RWPE2 (cell line): Measurements from ENCODE around the gene ROBO3.

Experiments used
- ATAC-seq: fragments of 200-7000 bp; cut with Tn5 transposase; 3 replicates; pipeline ENCODE4 v1.9.1; 2021; ENCODE audit warnings: low read depth
- DNase-seq: peaks from one replicate; pipeline ENCODE4 v3.0.0-alpha.2; 2020; ENCODE audit warnings: low spot score
- H3K27ac ChIP-seq: fragments of 450-650 bp; 2 replicates; pipeline ENCODE4 v1.5.1; 2017; ENCODE audit warnings: mild to moderate bottlenecking; ENCODE audit not compliant: poor library complexity, severe bottlenecking
- H3K27me3 ChIP-seq: fragments of 250-450 bp; sonication (Bioruptor Pico); 2 replicates; pipeline ENCODE4 v1.5.1; 2021; ENCODE audit warnings: mild to moderate bottlenecking, moderate library complexity; ENCODE audit not compliant: insufficient read depth, poor library complexity, severe bottlenecking
- H3K36me3 ChIP-seq: fragments of 250-450 bp; sonication (Bioruptor Pico); 2 replicates; pipeline ENCODE4 v1.5.1; 2020; ENCODE audit warnings: low read depth, mild to moderate bottlenecking, moderate library complexity
- H3K4me1 ChIP-seq: fragments of 250-450 bp; sonication (Bioruptor Pico); 2 replicates; pipeline ENCODE4 v1.5.1; 2021; ENCODE audit warnings: mild to moderate bottlenecking, moderate library complexity; ENCODE audit not compliant: insufficient read depth, poor library complexity, severe bottlenecking
- H3K4me3 ChIP-seq: fragments of 250-450 bp; sonication (Bioruptor Pico); 2 replicates; pipeline ENCODE4 v1.5.1; 2021; ENCODE audit warnings: mild to moderate bottlenecking, moderate library complexity; ENCODE audit not compliant: severe bottlenecking
- H3K9me3 ChIP-seq: fragments of 250-450 bp; sonication (Bioruptor Pico); 2 replicates; pipeline ENCODE4 v1.5.1; 2021; ENCODE audit warnings: mild to moderate bottlenecking, moderate library complexity; ENCODE audit not compliant: severe bottlenecking
- CTCF ChIP-seq: fragments of 450-650 bp; IDR thresholded peaks from one replicate; pipeline ENCODE4 v1.5.1; 2017; ENCODE audit warnings: mild to moderate bottlenecking, moderate library complexity; ENCODE audit not compliant: poor library complexity, severe bottlenecking

ROBO3 gene

GRCh38 chr11:124898263-124898680 is 33.0 kb downstream of the ROBO3 start:
- H3K4me1 ChIP-seq: peaks cover 58% of the 10 kb centered on the region
- H3K27me3 ChIP-seq: no peaks in the 10 kb centered on the region
- peak; percentile 38 for TF ChIP-seq CTCF
- no peaks in the 10 kb centered on the region for H3K36me3 ChIP-seq
- DNase-seq: no peak
- no peaks in the 10 kb centered on the region for H3K9me3 ChIP-seq
- peak overlapping the region; percentile 99 for H3K27ac ChIP-seq
- H3K4me3 ChIP-seq: no peak overlapping the region
- ATAC-seq: peak; percentile 77

GRCh38 chr11:124898711-124899110 is 33.5 kb downstream of the ROBO3 start:
- H3K36me3 ChIP-seq: no peaks in the 10 kb centered on the region
- H3K9me3 ChIP-seq: no peaks in the 10 kb centered on the region
- DNase-seq (no peak), ATAC-seq (peak; percentile 62)
- no peak overlapping the region for H3K4me3 ChIP-seq
- H3K4me1 ChIP-seq: peaks cover 58% of the 10 kb centered on the region
- H3K27ac ChIP-seq: peak overlapping the region; percentile 99
- no peak for TF ChIP-seq CTCF
- no peaks in the 10 kb centered on the region for H3K27me3 ChIP-seq

GRCh38 chr11:124899383-124900145 is 34.3 kb downstream of the ROBO3 start:
- Histone ChIP-seq H3K27ac (peak overlapping the region; percentile 99), H3K4me1 (peaks cover 58% of the 10 kb centered on the region), H3K27me3 (no peaks in the 10 kb centered on the region), H3K4me3 (no peak overlapping the region), H3K36me3 (no peaks in the 10 kb centered on the region), H3K9me3 (no peaks in the 10 kb centered on the region)
- no peak for TF ChIP-seq CTCF
- no peak for DNase-seq
- ATAC-seq: no peak

GRCh38 chr11:124900464-124900863 is 35.2 kb downstream of the ROBO3 start:
- ATAC-seq (peak; percentile 72), DNase-seq (no peak)
- H3K36me3 ChIP-seq: no peaks in the 10 kb centered on the region
- no peaks in the 10 kb centered on the region for H3K27me3 ChIP-seq
- TF ChIP-seq CTCF: no peak
- H3K27ac ChIP-seq: peak overlapping the region; percentile 99
- H3K9me3 ChIP-seq: no peaks in the 10 kb centered on the region
- peaks cover 58% of the 10 kb centered on the region for H3K4me1 ChIP-seq
- H3K4me3 ChIP-seq: no peak overlapping the region

GRCh38 chr11:124902616-124903015 is 37.4 kb downstream of the ROBO3 start:
- H3K27ac ChIP-seq: peak overlapping the region; percentile 99
- ATAC-seq (peak; percentile 44; the same call in 2 of the 3 replicates), DNase-seq (no peak)
- no peaks in the 10 kb centered on the region for H3K9me3 ChIP-seq
- H3K27me3 ChIP-seq: no peaks in the 10 kb centered on the region
- no peaks in the 10 kb centered on the region for H3K36me3 ChIP-seq
- H3K4me1 ChIP-seq: peaks cover 49% of the 10 kb centered on the region
- H3K4me3 ChIP-seq: no peak overlapping the region
- no peak for TF ChIP-seq CTCF
